Esophagus muscularis mucosa (tissue), 4 donors: ENCODE results near the gene TOMM70. TPM values are rescaled to one million over a fixed set of nuclear protein-coding genes. Genes with fewer than 3 reads are reported as not detected.

ENCODE experiments used
- DNase-seq: peaks from one replicate; pipeline ENCODE4 v3.0.0-alpha.2; 2017; ENCODE audit errors: extremely low spot score
- H3K27ac ChIP-seq, 4 donors: fragments of 200-600 bp; sonication (generic); replicated peaks in 1 of 4; 1 replicate in 3 of 4; 2 replicates in 1 of 4; pipeline ENCODE4 v1.5.1; 2016 to 2019; ENCODE audit warnings: mild to moderate bottlenecking in 1 of 4
- H3K27me3 ChIP-seq, 4 donors: fragments of 200-600 bp; sonication (generic); one replicate each; pipeline versions ENCODE4 v1.5.1 to v1.6.0; 2016 to 2019
- H3K36me3 ChIP-seq, 4 donors: fragments of 200-600 bp; sonication (generic); one replicate each; pipeline ENCODE4 v1.5.1; 2016 to 2019
- H3K4me1 ChIP-seq, 4 donors: fragments of 200-600 bp; sonication (generic); one replicate each; pipeline ENCODE4 v1.5.1; 2016 to 2019
- H3K4me3 ChIP-seq, 4 donors: fragments of 200-600 bp; sonication (generic); 1 replicate in 2 of 4; 2 replicates in 2 of 4; pipeline ENCODE4 v1.5.1; 2016 to 2019; ENCODE audit warnings: mild to moderate bottlenecking in 4 of 4, moderate library complexity in 1 of 4
- H3K9me3 ChIP-seq, 4 donors: fragments of 200-600 bp; sonication (generic); 1 replicate in 3 of 4; 2 replicates in 1 of 4; pipeline ENCODE4 v1.5.1; 2016 to 2019
- EP300 ChIP-seq: sonication (generic); formaldehyde crosslinking; IDR thresholded peaks from one replicate; pipeline ENCODE4 v1.6.1; 2017; ENCODE audit warnings: antibody characterized with exemption
- POLR2A ChIP-seq: fragments of 450-650 bp; IDR thresholded peaks from one replicate; pipeline ENCODE4 v1.6.1; 2017; ENCODE audit warnings: antibody characterized with exemption, moderate library complexity, mild to moderate bottlenecking, low read depth
- POLR2AphosphoS5 ChIP-seq, 2 donors: sonication (generic); formaldehyde crosslinking; IDR thresholded peaks; one replicate each; pipeline ENCODE4 v1.6.1; 2017; ENCODE audit warnings: antibody characterized with exemption in 2 of 2
- WGBS: methylation state at CpG from one replicate; pipeline ENCODE4 v1.1.5; 2018; 5-methylcytosine and 5-hydroxymethylcytosine counted together
- intact Hi-C: fragments of 100-400 bp; cut with DNase I; formaldehyde crosslinking; loops from one replicate; pipeline ENCODE4 v1.15.1; 2023
- total RNA-seq, 4 donors: library from RNA; depleted of rRNA; stranded (reverse); fragments of >200 nt; gene quantifications; one replicate each; pipeline versions ENCODE4 v1.1.0 to v1.2.1, GENCODE V29; 2016
- TF ChIP-seq, protein P1 (sequence below), 3 experiments: fragments of 200-600 bp in 2 of 3; fragments of 450-650 bp in 1 of 3; sonication (generic) in 2 of 3; IDR thresholded peaks; one replicate each; pipeline ENCODE4 v1.5.1; 2017 to 2019; ENCODE audit warnings: antibody characterized with exemption in 3 of 3, mild to moderate bottlenecking in 2 of 3, moderate library complexity in 1 of 3

Gene TOMM70
- total RNA-seq, 4 donors from 2014 or later: 43.4 to 50.6 (median 46.4) TPM

- WGBS: 86% methylated on average over 1 of the region's 1 CpG
Observed at GRCh38 chr3:100404250-100404548, 3.3 kb upstream of the TOMM70 start.

DNA sequence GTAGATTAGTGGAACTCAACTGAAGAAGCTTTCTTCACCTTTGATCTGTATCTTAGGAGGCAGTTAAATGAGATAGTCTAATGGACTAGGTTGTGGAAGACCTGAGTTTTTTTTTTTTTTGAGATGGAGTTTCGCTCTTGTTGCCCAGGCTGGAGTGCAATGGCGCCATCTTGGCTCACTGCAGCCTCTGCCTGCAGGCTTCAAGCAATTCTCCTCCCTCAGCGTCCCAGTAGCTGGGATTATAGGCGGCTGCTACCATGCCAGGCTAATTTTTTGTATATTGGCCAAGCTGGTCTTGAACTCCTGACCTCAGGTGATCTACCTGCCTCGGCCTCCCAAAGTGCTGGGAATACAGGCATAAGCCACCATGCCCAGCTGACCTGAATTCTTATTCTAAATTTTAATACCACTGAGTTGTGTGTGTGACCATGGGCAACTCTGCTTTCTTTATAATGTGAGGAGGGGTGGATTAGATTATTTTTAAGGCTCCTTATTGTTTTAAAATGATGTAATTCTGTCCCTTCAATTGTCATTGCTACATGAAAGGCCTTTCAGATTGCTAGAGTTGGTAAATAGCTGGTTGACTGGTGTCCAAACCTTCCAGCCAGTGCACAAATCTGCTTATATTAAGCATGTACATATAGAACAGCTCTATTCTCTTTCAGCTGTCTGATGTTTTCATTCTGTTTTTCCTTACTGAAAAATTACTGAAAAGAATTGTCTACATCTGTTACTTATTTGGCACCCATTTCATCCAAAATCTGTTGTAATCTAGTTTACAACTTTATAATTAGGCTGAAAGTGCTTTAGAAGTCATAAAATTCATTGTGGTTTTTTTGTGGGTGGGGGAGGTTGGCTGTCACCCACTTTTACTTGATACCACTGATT, 2.7 kb upstream of the TOMM70 start:
- DNase-seq: no peak
- Histone ChIP-seq H3K4me3 (peak overlapping the region in 3 of 4 donors; percentile 86 to 99 (median 97)), H3K27me3 (no peaks in the 10 kb centered on the region), H3K4me1 (peaks cover 22 to 41% (median 40%) of the 10 kb centered on the region in 4 donors), H3K9me3 (peaks cover 0 to 12% (median 0%) of the 10 kb centered on the region in 4 donors), H3K36me3 (no peaks in the 10 kb centered on the region), H3K27ac (no peak overlapping the region)
- TF ChIP-seq EP300 (no peak), POLR2A (no peak), POLR2AphosphoS5 (IDR thresholded peaks at IDR 0.05) (no peak)
- TF ChIP-seq, protein P1, sequence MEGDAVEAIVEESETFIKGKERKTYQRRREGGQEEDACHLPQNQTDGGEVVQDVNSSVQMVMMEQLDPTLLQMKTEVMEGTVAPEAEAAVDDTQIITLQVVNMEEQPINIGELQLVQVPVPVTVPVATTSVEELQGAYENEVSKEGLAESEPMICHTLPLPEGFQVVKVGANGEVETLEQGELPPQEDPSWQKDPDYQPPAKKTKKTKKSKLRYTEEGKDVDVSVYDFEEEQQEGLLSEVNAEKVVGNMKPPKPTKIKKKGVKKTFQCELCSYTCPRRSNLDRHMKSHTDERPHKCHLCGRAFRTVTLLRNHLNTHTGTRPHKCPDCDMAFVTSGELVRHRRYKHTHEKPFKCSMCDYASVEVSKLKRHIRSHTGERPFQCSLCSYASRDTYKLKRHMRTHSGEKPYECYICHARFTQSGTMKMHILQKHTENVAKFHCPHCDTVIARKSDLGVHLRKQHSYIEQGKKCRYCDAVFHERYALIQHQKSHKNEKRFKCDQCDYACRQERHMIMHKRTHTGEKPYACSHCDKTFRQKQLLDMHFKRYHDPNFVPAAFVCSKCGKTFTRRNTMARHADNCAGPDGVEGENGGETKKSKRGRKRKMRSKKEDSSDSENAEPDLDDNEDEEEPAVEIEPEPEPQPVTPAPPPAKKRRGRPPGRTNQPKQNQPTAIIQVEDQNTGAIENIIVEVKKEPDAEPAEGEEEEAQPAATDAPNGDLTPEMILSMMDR (IDR thresholded peaks at IDR 0.05): no peak
- intact Hi-C loops: loop anchor here (5.0 kb wide), 1 partner anchor 586 kb away; the partner anchor contains the start of gene CMSS1
- 60% methylated on average over 5 of the region's 5 CpGs for WGBS

More at GRCh38 chr3:100404250-100404548, 3.3 kb upstream of the TOMM70 start:
- DNase-seq: no peak
- Histone ChIP-seq H3K36me3 (no peaks in the 10 kb centered on the region), H3K4me1 (peaks cover 16 to 35% (median 34%) of the 10 kb centered on the region in 4 donors), H3K4me3 (no peak overlapping the region), H3K27me3 (no peaks in the 10 kb centered on the region), H3K27ac (no peak overlapping the region), H3K9me3 (peaks cover 0 to 12% (median 0%) of the 10 kb centered on the region in 4 donors)
- intact Hi-C loops: loop anchor here (5.0 kb wide), 1 partner anchor 587 kb away; the partner anchor contains the start of gene CMSS1
- TF ChIP-seq POLR2AphosphoS5 (IDR thresholded peaks at IDR 0.05): no peak
- no peak for TF ChIP-seq POLR2A
- TF ChIP-seq EP300: no peak
- TF ChIP-seq, protein P1 (IDR thresholded peaks at IDR 0.05): no peak

GRCh38 chr3:100402891-100403290, 2.0 kb upstream of the TOMM70 start:
- Histone ChIP-seq H3K4me1 (peaks cover 26 to 46% (median 45%) of the 10 kb centered on the region in 4 donors), H3K36me3 (no peaks in the 10 kb centered on the region), H3K4me3 (peak overlapping the region; percentile 73 to 99 (median 92)), H3K27ac (peak overlapping the region in 1 of 4 donors; percentile 88), H3K27me3 (no peaks in the 10 kb centered on the region), H3K9me3 (peaks cover 0 to 8% (median 0%) of the 10 kb centered on the region in 4 donors)
- TF ChIP-seq POLR2A (no peak), EP300 (no peak), POLR2AphosphoS5 (IDR thresholded peaks at IDR 0.05) (no peak)
- TF ChIP-seq, protein P1 (IDR thresholded peaks at IDR 0.05): no peak
- no peak for DNase-seq
- intact Hi-C loops: loop anchor here (5.0 kb wide), 1 partner anchor 586 kb away; the partner anchor contains the start of gene CMSS1
- 48% methylated on average over 2 of the region's 2 CpGs for WGBS

GRCh38 chr3:100402256-100402655, 1.4 kb upstream of the TOMM70 start:
- Histone ChIP-seq H3K4me3 (peak overlapping the region; percentile 73 to 99 (median 92)), H3K27ac (peak overlapping the region; percentile 88 to 97 (median 92)), H3K9me3 (peaks cover 0 to 1% (median 0%) of the 10 kb centered on the region in 4 donors), H3K36me3 (no peaks in the 10 kb centered on the region), H3K27me3 (no peaks in the 10 kb centered on the region), H3K4me1 (peaks cover 32 to 52% (median 48%) of the 10 kb centered on the region in 4 donors)
- intact Hi-C loops: loop anchor here (5.0 kb wide), 1 partner anchor 585 kb away; the partner anchor contains the start of gene CMSS1
- no peak for DNase-seq
- WGBS: 2% methylated on average over 2 of the region's 2 CpGs
- TF ChIP-seq POLR2A (no peak), POLR2AphosphoS5 (IDR thresholded peaks at IDR 0.05) (no peak), EP300 (no peak)
- TF ChIP-seq, protein P1 (IDR thresholded peaks at IDR 0.05): no peak
